Neuronal stem cell (in vitro differentiated cells): Measurements from ENCODE around the gene NLRP6.

ENCODE experiments used
- DNase-seq: peaks from one replicate; pipeline ENCODE4 v3.0.0-alpha.2; 2013; ENCODE audit warnings: low spot score
- H2AFZ ChIP-seq: one replicate; pipeline ENCODE4 v1.6.1; 2013; ENCODE audit warnings: mild to moderate bottlenecking, low read length, inconsistent platforms
- H2AK5ac ChIP-seq: 2 replicates; pipeline ENCODE4 v1.6.1; 2013; ENCODE audit warnings: low read depth, mild to moderate bottlenecking, inconsistent platforms, low read length, moderate library complexity, mixed read lengths
- H2BK120ac ChIP-seq: 2 replicates; pipeline ENCODE4 v1.6.1; 2013; ENCODE audit warnings: low read depth, mild to moderate bottlenecking, inconsistent platforms, low read length, moderate library complexity, mixed read lengths
- H2BK12ac ChIP-seq: one replicate; pipeline ENCODE4 v1.6.1; 2013; ENCODE audit warnings: low read length, inconsistent platforms
- H2BK15ac ChIP-seq: 2 replicates; pipeline ENCODE4 v1.6.1; 2013; ENCODE audit warnings: mild to moderate bottlenecking, low read length, inconsistent platforms, mixed read lengths
- H2BK5ac ChIP-seq: one replicate; pipeline ENCODE4 v1.6.1; 2013; ENCODE audit warnings: inconsistent platforms, mild to moderate bottlenecking, low read length, moderate library complexity
- H3K14ac ChIP-seq: one replicate; pipeline ENCODE4 v1.6.1; 2013; ENCODE audit warnings: low read length, inconsistent platforms
- H3K18ac ChIP-seq: 2 replicates; pipeline ENCODE4 v1.6.1; 2013; ENCODE audit warnings: low read length, inconsistent platforms
- H3K23ac ChIP-seq: 2 replicates; pipeline ENCODE4 v1.6.1; 2013; ENCODE audit warnings: low read depth, mild to moderate bottlenecking, mixed read lengths, low read length, inconsistent platforms; ENCODE audit not compliant: poor library complexity
- H3K27ac ChIP-seq: replicated peaks from 3 replicates; pipeline ENCODE4 v1.5.1; 2013; ENCODE audit warnings: low read length, inconsistent platforms
- H3K27me3 ChIP-seq, 3 experiments: 2 replicates each; pipeline ENCODE4 v1.6.1; 2013; ENCODE audit warnings: low read length in 3 of 3, mild to moderate bottlenecking in 2 of 3, inconsistent platforms in 1 of 3, low read depth in 1 of 3, mixed read lengths in 1 of 3, moderate library complexity in 1 of 3; ENCODE audit not compliant: control insufficient read depth in 3 of 3, insufficient read depth in 3 of 3
- H3K36me3 ChIP-seq, 2 donors: replicated peaks in 1 of 2; 2 replicates each; pipeline ENCODE4 v1.6.1; 2013; ENCODE audit warnings: low read length in 2 of 2; ENCODE audit not compliant: control insufficient read depth in 2 of 2, insufficient read depth in 2 of 2
- H3K4ac ChIP-seq: 2 replicates; pipeline ENCODE4 v1.6.1; 2013; ENCODE audit warnings: inconsistent platforms, mild to moderate bottlenecking, low read length, moderate library complexity
- H3K4me1 ChIP-seq, 2 donors: 1 replicate in 1 of 2; 2 replicates in 1 of 2; pipeline ENCODE4 v1.6.1; 2013; ENCODE audit warnings: low read length in 2 of 2, low read depth in 1 of 2; ENCODE audit not compliant: control insufficient read depth in 2 of 2, insufficient read depth in 1 of 2
- H3K4me2 ChIP-seq: one replicate; pipeline ENCODE4 v1.6.1; 2013; ENCODE audit warnings: mild to moderate bottlenecking, low read length, inconsistent platforms; ENCODE audit not compliant: insufficient read depth, poor library complexity, severe bottlenecking
- H3K4me3 ChIP-seq, 2 donors: 2 replicates each; pipeline ENCODE4 v1.5.1; 2013; ENCODE audit warnings: low read length in 2 of 2, mild to moderate bottlenecking in 2 of 2, inconsistent platforms in 1 of 2, moderate library complexity in 1 of 2
- H3K79me1 ChIP-seq: one replicate; pipeline ENCODE4 v1.6.1; 2013; ENCODE audit warnings: low read depth, mild to moderate bottlenecking, inconsistent platforms, low read length, moderate library complexity
- H3K9ac ChIP-seq: one replicate; pipeline ENCODE4 v1.6.1; 2013; ENCODE audit warnings: mild to moderate bottlenecking, low read depth, low read length, inconsistent platforms; ENCODE audit not compliant: poor library complexity
- H3K9me3 ChIP-seq, 2 donors: replicated peaks in 1 of 2; 2 replicates each; pipeline versions ENCODE3 to v1.6.1; 2013; ENCODE audit warnings: low read length in 2 of 2, mild to moderate bottlenecking in 2 of 2, inconsistent platforms in 1 of 2, low read depth in 1 of 2, mixed read lengths in 1 of 2, moderate library complexity in 1 of 2; ENCODE audit not compliant: control insufficient read depth in 2 of 2, insufficient read depth in 1 of 2
- H4K8ac ChIP-seq: one replicate; pipeline ENCODE4 v1.6.1; 2013; ENCODE audit warnings: low read depth, mild to moderate bottlenecking, inconsistent platforms, low read length, moderate library complexity
- H4K91ac ChIP-seq: one replicate; pipeline ENCODE4 v1.6.1; 2013; ENCODE audit warnings: low read length, low read depth, mild to moderate bottlenecking, inconsistent platforms; ENCODE audit not compliant: poor library complexity
- WGBS, 2 donors: extraction: QIAGEN DNeasy Blood & Tissue Kit; methylation state at CpG; one replicate each; pipeline ENCODE4 v1.1.7; 2013; ENCODE audit warnings: missing lambda C conversion rate in 2 of 2, mixed read lengths in 1 of 2; ENCODE audit not compliant: insufficient read length in 2 of 2, insufficient replicate concordance in 1 of 2; ENCODE audit errors: extremely low coverage in 2 of 2; 5-methylcytosine and 5-hydroxymethylcytosine counted together

The NLRP6 gene

GRCh38 chr11:284105-285020 is 6.2 kb downstream of the NLRP6 start:
- Histone ChIP-seq H2BK15ac (peak overlapping the region; percentile 99), H3K4ac (no peak overlapping the region), H4K91ac (no peak overlapping the region), H3K4me3 (no peak overlapping the region), H2AFZ (peak overlapping the region; percentile 15), H2BK120ac (peak overlapping the region; percentile 17), H3K9ac (peak overlapping the region; percentile 39), H3K4me1 (peaks cover 14 to 23% of the 10 kb centered on the region in 2 donors), H3K23ac (no peak overlapping the region), H3K14ac (no peak overlapping the region), H3K27me3 (peaks cover 0 to 14% (median 0%) of the 10 kb centered on the region in 3 experiments), H3K27ac (no peak overlapping the region), H3K18ac (peak overlapping the region; percentile 86), H2AK5ac (peak overlapping the region; percentile 88), H3K36me3 (no peaks in the 10 kb centered on the region), H2BK12ac (peak overlapping the region; percentile 84), H3K9me3 (peaks cover 0 to 3% of the 10 kb centered on the region in 2 donors), H3K79me1 (peaks cover 2% of the 10 kb centered on the region), H3K4me2 (no peak overlapping the region), H2BK5ac (peak overlapping the region; percentile 43), H4K8ac (no peak overlapping the region)
- WGBS, 2 donors: no CpG with 5 or more reads among the region's 24 CpGs
- DNase-seq: no peak

- Histone ChIP-seq H3K23ac (peak overlapping the region; percentile 29), H2BK15ac (peak overlapping the region; percentile 99), H2BK120ac (no peak overlapping the region), H3K4me1 (peaks cover 20 to 29% of the 10 kb centered on the region in 2 donors), H3K4me3 (no peak overlapping the region), H3K18ac (peak overlapping the region; percentile 35), H2BK12ac (peak overlapping the region; percentile 84), H3K79me1 (peaks cover 7% of the 10 kb centered on the region), H3K27ac (no peak overlapping the region), H2AK5ac (peak overlapping the region; percentile 88), H3K36me3 (no peaks in the 10 kb centered on the region), H4K91ac (no peak overlapping the region), H4K8ac (no peak overlapping the region), H3K27me3 (peaks cover 0 to 14% (median 0%) of the 10 kb centered on the region in 3 experiments), H3K9me3 (peaks cover 0 to 3% of the 10 kb centered on the region in 2 donors), H3K9ac (no peak overlapping the region), H2BK5ac (peak overlapping the region; percentile 43), H2AFZ (no peak overlapping the region), H3K14ac (no peak overlapping the region), H3K4ac (peak overlapping the region; percentile 84), H3K4me2 (no peak overlapping the region)
- WGBS, 2 donors: no CpG with 5 or more reads among the region's 29 CpGs
- no peak for DNase-seq
Observed at GRCh38 chr11:285021-285893, 7.0 kb downstream of the NLRP6 start.

- Histone ChIP-seq H3K14ac (no peak overlapping the region), H3K23ac (peak overlapping the region; percentile 57), H3K36me3 (peaks cover under 1 to 3% of the 10 kb centered on the region in 2 donors), H3K4me3 (no peak overlapping the region), H3K79me1 (peaks cover 7% of the 10 kb centered on the region), H2BK12ac (no peak overlapping the region), H2BK5ac (no peak overlapping the region), H3K4me2 (no peak overlapping the region), H3K4me1 (peaks cover 20 to 29% of the 10 kb centered on the region in 2 donors), H3K9ac (no peak overlapping the region), H3K18ac (no peak overlapping the region), H2AK5ac (no peak overlapping the region), H2BK120ac (no peak overlapping the region), H4K91ac (no peak overlapping the region), H3K4ac (no peak overlapping the region), H3K27me3 (peaks cover 0 to 14% (median 0%) of the 10 kb centered on the region in 3 experiments), H4K8ac (no peak overlapping the region), H2BK15ac (no peak overlapping the region), H3K9me3 (peaks cover 0 to under 1% of the 10 kb centered on the region in 2 donors), H3K27ac (no peak overlapping the region), H2AFZ (no peak overlapping the region)
- no peak for DNase-seq
- no CpG with 5 or more reads among the region's 8 CpGs for whole genome bisulfite sequencing, 2 donors
Observed at GRCh38 chr11:285894-286220, 7.7 kb downstream of the NLRP6 start.
